Fibroblast of skin of scalp (primary cell): Measurements from ENCODE around the gene TCL1B.
A peak's percentile ranks its signal among the peaks of the same experiment; 100 is the strongest.

Source experiments
- DNase-seq: peaks from one replicate; pipeline ENCODE4 v3.0.0-alpha.2; 2013

The TCL1B gene

DNA sequence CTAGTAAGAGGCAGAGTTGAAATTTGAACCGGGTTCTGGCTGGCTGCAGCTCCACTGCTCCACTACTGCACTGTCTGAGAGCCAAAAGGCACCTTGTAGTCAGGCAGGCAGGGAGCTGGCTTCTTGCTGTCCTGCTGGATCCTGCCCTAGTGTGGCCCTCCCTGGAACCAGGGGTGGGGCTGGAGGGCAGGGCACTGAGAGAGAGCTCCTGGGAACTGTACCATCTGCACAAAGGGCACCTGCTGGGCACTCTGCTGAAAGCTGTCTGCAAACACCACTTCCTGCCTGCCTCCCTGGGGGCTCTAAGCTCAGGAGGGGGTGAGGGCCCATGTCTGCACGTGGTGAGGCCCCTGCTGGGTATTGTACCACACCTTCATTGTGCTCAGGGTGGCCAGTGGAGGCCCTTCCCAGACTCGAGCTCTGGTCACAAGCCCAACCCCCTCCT is 19.0 kb upstream of the TCL1B start:
- no peak for DNase-seq

DNA sequence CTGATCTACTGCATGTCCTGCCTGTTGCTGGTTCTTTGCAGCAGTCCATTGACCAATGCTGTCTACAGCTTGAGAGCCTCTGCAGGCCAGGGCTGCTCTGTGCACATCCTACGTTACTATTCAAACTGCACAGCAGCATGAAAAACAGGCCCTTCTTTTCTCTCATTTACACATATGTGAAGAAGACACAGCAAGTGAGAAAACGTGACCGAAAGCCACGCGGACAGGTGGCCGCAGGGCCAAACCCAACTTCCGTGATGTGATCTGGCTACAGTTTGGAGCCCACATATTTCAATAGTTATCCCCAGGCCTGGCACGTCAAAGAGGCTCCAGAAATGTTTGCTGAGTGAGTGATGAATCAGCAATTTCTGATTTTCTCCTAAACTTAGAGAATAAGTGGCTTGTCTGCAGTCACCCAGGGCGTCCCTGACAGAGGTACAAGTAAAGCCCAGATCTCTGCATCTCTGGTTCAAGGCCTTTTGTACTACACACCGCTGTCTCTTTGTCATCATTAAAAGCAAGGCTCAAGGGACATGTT is 17.9 kb upstream of the TCL1B start:
- DNase-seq = no peak

DNA sequence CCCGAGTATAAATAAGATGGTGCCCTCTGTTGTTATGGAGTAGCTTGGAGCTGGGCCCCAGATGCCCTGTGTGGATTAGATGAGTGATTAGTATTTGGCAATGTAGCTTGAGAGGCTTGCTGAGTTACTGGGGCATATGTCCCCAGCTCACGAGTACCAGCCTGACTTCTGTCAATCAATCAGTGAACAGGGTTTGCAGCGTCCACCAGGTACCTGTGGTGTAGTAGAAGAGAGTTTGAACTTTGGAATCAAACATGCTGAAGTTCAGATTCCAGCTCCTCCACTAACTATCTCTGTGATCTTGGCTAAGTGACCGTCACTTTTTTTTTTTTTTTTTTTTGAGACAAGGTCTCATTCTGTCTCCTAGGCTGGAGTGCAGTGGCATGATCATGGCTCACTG is 11.6 kb upstream of the TCL1B start:
- no peak for DNase-seq

DNA sequence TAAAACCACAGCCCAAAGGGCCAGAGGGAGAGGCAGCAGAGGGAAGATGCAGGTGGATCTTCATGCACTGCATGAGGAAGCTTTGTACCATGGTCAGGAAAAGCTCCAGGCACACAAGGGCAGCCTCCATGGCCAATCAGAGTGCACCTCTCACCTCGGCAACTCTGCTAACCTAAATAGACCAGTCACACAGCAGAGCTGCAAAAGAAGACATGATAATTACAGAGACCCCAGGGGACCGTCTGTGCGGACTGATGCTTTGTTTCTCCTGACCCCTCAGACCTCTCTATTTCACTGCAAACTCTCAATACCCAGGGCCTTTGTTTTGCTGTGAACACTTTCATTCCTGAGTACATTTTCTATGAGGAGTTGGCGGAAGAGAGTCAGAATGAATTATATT is 10.7 kb upstream of the TCL1B start:
- DNase-seq = no peak

DNA sequence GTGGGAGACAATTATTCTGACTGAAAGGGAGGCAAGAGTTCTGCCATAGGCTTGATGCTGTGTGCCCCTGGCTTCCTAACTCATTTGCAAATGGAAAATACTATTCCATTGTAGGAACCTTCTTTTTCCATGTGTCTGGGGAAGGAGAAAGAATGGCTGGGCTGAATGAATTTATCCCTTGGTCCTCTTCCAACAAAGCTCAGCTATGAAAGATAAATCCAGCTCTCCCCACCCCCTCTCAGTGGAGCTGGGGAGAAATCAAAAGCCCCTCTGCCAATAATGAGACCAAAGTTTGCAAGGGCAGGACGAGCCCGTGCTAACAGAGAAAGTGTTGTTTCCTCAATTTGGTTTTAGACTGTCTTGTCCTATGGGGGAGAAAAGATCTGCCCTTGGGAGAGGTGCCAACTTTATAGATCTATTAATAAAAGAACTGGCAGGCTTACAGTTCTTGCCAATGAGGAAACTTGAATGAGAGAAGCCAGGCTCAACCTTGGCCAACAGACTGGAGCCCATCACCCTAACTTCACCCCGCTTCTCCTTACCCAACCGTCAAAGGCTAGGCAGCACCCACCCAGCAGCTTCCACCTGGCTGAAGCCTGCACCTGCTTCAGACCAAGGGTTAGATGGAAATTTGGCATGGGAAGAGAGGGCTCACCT is 8.9 kb upstream of the TCL1B start:
- DNase-seq = no peak

DNA sequence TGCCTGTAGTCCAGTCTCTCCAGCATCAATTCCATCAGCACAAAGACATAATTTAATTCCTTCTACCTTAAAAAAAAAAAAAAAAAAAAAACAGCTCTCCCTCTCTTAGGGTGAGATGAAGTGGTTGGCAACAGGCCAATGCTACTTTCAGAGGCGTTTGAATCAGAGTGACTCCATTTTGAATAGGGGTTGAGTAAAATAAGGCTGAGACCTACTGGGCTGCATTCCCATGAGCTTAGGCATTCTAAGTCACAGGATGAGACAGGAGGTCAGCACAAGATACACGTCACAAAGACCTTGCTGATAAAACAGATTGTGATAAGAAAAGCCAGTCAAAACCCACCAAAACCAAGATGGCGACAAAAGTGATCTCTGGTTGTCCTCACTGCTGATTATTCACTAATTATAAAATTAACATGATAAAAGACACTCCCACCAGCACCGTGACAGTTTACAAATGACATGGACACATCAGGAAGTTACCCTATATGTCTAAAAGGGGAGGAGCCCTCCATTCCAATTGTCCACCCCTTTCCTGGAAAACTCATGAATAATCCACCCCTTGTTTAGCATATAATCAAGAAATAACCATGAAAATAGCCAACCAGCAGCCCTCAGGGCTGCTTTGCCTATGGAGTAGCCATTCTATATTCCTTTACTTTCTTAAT is 6.9 kb upstream of the TCL1B start:
- DNase-seq = no peak

DNA sequence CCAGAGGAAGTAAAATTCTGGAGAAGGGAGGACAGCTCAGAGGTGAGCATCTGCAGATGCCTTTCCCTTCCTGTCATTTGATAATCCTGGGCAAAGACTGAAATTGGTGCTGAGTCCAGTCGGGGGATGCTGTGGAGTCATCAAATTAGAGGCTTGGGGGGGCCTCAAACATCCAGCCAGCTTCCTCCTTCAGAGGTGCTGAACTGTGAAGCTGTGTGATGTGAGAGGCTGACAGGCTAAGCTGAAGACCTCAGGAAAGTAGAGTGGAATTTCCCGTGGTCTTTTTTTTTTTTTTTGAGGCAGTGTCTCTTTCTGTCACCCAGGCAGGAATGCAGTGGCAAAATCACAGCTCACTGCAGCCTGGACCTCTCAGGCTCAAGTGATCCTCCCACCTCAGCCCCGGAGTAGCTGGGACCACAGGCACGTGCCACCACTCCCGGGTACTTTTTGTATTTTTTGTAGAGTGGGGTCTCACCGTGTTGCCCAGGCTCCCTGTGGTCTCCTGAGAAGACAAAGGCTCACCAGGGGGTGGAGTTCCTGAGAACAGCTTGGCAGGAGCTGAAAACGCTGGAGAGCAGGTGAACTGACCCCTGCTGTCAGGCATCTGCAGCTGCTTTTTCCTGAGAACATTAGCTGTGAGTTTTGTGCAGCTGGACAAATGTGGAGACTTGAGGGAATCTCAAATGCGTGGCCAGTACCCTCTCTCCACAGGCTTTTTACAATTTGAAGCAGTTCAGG is 6.1 kb upstream of the TCL1B start:
- no peak for DNase-seq

DNA sequence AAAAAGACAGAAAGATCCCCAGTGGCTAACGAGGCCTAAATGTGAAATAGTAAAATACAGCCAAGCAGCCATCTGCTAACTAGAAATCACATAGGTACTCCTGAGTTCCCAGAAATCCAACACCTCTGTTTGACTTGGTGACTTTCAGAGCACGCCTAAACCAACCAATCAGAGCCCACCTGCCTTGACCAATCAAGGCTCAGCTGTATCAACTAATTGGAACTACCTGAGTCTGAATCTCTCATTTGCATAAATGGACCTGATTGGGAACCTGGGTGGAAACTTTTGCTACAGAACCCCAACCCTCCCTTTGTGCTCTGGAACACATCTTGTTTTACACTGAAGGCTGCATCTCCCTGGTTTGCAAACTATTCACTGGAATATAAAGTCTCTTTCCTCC is 5.1 kb upstream of the TCL1B start:
- DNase-seq = no peak

DNA sequence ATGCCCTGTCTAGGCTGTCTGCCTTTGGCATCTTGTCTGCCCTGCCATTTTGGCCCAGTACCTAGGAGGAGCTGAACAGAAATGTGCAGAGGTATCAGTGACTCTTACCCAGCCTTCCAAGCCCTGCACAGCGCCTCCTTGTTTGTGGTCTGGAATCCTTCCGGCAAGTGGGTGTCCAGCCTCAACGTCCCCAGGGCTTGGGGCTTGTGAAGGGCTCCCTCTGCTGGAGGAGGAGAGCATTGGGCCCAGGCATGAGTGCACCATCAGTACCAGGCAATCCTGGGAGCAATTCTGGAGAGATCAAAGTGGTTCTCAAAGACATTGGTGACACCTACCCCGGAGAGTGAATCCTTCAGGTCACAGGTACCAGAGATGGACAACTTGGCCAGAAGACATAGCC is 2.4 kb upstream of the TCL1B start:
- DNase-seq = no peak

DNA sequence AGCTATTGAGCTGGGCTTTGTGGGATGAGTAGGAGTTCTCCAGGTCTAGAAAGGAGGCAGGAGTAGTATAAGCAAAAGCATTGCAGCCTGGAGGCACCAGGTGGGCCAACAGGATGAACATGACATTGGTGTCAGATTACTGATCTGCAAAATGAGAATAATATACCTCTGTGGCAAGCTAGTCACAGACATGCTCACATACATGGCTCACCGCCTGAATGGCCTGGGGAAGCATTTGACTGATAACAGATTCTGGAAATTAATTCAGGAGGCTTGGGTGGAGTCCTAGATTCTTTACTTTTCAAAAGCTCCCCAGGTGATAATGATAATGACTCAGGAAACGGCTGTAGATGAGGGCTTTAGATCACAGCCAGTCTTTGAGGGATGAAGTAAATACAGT is 709 bp downstream of the TCL1B start:
- no peak for DNase-seq

DNA sequence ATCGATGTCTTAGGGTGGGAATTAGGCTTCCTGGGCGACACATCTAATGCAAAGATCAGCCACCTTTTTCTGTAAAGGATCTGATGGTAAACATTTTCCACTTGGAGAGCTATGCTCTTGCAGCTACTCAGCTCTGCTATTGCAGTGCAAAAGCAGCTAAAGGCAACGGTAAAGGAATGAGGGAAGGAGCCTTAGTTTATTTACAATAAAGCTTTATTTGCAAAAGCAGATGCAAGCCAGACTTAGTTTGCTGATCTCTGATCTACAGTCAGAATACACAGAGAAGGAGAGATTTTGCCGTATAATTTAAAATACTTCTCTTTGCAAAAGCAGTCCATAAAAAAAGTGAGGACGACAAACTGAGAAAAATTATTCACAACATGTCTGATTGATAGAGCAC is 3.2 kb downstream of the TCL1B start:
- no peak for DNase-seq

DNA sequence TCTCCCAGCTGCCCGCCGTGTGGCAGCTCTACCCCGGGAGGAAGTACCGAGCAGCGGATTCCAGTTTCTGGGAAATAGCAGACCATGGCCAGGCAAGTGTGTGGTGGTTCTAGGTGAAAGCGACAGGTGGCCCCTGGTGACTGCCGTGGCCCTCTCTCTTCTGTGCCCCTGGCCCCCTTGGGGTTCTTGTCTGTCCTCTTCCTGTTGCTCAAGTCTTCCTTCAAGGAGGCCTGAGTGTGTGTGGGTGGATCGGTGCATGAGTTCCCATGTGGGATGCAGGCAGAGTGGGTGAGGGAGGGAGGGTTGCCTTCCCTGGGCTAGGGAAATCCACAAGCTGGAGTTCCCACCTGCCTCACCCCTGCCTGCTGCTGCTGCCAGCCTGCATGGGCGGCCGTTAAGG is 4.6 kb downstream of the TCL1B start:
- no peak for DNase-seq

DNA sequence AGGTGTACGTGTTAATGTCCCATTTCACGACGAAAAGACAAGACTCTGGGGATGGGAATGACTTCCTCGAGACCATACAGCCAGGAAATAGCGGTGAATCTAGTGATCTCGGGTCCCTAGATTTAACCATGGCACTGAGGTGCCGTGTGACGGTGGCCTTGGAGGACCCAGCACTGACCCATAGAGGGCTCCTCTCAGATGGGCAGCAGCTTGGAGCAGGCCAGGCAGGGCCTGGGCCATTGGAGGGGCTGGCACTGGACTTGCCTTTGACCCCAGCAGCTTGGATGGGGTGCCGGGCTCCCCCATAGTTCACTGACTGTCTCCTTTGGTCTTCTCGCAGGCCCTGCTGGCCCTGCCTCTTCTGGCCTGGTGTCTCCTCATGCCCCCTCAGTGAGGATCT is 5.4 kb downstream of the TCL1B start:
- no peak for DNase-seq

DNA sequence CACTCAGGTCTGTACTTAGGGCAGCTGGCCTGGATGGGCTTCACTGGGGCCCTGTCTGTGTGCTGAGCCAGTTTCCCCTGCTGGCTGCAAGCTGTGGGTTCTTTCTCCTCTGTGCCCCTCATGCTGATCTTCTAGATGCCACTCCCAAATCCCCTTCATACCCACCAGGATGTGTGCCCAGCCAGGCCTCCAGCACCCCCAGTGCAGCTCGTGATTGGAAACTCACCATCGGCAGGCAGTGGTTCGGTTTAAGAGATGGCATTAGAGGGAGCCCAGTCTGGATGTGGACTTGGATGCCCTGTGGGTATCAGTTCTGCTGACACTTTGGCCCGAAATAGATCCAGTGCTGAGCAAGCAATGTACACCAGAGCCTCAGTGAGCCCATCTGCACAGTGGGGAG is 5.9 kb downstream of the TCL1B start:
- DNase-seq = no peak

DNA sequence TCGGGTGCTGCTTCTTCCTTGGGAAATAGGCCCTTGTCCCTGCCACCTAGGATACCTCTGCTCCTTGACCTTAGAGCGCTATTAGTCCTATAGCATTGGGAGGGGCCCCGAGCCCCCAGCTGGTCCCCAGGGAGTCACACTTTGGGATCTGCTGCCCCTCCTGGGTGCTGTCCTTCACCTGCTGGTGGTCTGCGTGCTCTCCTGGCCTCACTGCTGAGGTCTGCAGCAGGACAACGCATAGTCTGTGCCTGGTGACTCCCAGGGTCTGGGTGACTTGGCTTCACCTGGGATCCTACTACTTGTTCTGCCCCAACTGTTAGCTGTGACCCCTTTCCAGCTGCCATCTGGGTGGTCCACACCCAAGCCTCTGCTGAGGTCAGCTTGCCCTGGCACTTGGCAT is 8.8 kb downstream of the TCL1B start:
- no peak for DNase-seq

DNA sequence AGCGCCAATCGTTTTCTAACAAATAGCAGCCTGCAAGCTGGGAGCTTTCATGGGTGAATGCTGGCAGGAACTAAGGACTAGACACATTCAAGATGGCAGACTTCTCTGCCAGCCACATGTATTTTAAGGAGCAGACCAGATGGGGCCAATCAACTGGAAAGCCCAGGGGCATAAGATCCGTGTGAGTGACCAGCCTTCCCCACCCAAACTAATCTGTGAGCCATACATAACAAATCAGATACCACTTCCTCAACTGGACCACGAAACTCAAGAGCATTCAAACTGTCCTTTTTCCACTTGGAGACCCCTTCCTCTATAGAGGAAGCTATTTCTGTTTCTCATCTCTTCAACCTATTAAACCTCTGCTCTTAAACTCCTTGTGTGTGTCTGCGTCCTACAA is 9.7 kb downstream of the TCL1B start:
- no peak for DNase-seq

DNA sequence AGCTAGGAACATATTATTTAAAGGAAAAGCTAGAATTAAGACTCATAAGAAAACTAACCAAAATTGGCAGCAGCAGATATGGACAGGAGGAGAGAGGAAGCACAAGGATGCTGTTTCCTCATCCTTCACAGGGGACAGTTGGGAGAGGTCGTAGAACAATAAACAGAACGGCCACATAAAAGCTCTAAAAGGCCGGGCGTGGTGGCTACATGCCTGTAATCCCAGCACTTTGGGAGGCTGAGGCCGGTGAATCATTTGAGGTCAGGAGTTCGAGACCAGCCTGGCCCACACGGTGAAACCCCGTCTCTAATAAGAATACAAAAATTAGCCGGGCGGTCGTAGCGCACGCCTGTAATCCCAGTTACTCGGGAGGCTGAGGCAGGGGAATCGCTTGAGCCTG is 10.5 kb downstream of the TCL1B start:
- no peak for DNase-seq

DNA sequence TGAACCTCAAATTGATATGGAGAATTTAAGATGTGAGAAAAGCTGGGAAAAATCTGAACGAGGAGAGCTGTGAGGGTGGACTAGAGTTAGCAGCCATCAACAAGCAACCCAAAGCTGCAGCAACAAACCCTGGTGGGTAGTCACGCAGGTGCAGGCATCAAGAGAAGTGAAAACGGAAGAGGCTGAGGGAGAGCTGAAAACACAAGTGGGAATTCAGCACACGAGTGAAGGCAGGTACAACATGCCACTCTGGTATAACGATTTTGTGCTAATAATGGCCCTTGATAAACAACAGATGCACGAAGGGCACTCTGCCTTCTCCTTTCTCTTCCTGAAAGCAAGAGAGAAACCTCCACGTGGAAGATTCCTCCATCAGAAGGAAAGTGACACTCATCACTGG is 11.5 kb downstream of the TCL1B start:
- DNase-seq = no peak

DNA sequence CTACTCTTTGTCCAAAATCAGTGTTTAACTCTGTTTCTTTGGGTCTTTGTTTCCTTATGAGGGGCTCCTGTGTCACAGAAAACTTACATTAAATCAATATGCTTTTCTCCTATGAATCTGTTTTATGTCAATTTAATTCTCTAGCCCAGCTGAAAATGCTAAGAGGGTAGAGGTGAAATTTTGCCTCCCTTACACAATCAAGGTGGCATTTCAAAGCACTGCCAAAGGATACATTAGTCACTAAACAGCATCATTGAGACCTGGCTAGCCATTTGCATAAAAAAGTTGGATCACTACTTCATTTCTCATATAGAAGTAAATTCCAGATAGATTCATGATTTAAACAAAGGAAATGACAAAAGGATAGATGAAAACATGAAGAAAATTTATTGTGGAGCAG is 12.1 kb downstream of the TCL1B start:
- DNase-seq = no peak

DNA sequence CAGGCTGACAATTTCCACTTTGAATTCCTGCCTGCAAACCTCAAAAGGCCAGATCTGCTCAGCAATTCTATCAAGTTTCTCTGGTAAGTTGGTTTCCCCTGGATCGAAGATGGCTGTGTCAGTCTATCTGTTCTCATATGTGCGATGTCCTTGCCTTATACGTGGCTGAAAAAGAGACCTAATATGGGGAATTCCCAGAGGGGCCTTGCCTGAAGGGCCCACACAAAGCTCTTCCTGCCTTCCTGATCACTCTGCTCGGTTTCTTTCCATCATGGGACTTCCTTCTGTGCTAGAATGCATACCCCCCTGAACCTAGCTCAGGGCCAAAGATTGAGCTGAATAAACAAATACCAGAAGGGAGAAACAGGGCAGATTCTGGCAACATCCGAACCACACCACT is 13.2 kb downstream of the TCL1B start:
- no peak for DNase-seq

DNA sequence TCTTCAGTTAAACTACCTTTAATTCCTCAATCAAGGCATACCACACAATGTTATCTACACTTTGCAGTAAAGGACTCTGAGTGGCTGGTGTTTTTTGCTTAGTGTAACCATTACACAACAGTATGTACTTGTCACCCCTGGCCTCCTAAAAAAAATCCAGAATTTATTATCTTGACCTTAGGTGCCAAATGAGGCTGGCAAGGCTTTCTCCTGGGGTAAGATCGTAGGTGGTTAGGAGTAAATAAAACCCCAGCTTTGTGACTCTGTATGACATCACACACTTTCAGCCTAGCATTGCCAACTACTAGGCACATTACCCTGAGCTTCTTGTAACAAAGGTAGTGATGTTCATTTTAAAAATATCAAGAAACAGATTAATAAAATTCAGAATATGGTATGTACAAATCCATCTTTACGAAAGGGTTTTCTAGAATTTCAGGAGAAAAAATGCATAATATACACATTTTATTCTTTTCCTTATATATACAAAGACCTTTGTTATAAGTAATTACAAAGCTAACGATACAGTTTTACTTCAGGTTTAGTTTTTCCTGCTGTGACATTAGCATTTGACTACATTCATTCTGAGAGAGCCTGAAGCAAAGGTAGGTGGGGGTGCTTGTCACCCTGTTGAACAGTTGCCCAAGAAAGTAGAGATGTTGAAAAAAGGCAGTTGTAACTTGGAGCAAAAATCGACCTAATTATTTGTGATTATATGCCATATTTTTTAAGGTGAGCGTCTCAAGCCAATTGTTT is 14.2 kb downstream of the TCL1B start:
- DNase-seq = no peak

DNA sequence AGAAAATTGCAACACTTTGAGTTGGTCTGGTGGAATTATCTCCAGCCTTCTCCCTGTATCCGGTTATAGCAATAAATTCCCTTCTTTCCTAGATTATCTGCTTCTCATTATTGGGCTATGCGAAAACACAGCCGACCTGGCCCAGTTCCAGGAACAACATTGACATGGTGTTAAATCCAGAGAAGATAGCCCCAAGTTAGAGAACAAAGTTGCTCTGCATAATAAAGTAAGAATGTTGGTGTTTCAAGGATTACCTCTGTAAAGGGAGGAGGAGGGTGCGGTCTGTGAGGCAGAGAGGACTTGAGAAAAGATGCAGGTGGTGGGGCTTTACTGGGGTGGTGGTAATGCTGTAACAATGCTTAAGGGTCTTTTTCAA is 15.6 kb downstream of the TCL1B start:
- peak; percentile 66 for DNase-seq

DNA sequence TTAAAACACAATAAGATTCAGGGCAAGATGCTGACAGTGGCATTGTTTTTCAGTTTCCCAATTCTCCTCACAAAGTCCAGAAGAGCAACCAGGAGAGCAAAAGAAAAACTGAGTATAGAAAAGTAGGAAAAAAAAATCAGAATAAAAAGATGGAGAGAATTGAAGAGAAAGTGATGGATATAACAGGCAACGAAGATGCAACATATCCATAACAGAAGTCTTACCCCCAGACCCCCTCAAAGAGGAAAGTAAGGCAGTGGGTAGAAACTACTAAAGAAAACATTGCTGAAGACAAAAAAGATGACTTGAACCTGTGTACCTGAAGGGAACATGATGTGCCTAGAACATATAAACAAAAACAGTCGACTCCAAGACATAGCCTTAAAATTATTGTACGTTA is 17.1 kb downstream of the TCL1B start:
- no peak for DNase-seq
